Ovary (tissue), 9 donors: ENCODE results near the gene RABGAP1L. TPM values are rescaled to one million over a fixed set of nuclear protein-coding genes. Genes with fewer than 3 reads are reported as not detected.

Experiments used
- DNase-seq, 5 donors: peaks; one replicate each; pipeline ENCODE4 v3.0.0-alpha.2; 2019 to 2020
- H3K27ac ChIP-seq, 2 donors: fragments of 200-600 bp; one replicate each; pipeline versions ENCODE4 v1.5.1 to v1.8.0; 2019 to 2022
- H3K27me3 ChIP-seq: fragments of 200-600 bp; one replicate; pipeline ENCODE4 v1.8.0; 2022
- H3K36me3 ChIP-seq: fragments of 200-600 bp; sonication (generic); one replicate; pipeline ENCODE4 v1.5.1; 2019
- H3K4me1 ChIP-seq: one replicate; pipeline ENCODE4 v1.8.1; 2013; ENCODE audit warnings: mild to moderate bottlenecking, moderate library complexity; ENCODE audit not compliant: insufficient read depth
- H3K4me3 ChIP-seq: fragments of 200-600 bp; sonication (generic); one replicate; pipeline ENCODE4 v1.5.1; 2017
- H3K9me3 ChIP-seq, 2 donors: fragments of 200-600 bp in 1 of 2; sonication (generic) in 1 of 2; one replicate each; pipeline versions ENCODE4 v1.5.1 to v1.8.1; 2013 to 2019; ENCODE audit warnings: mild to moderate bottlenecking in 1 of 2, moderate library complexity in 1 of 2
- EP300 ChIP-seq: sonication (generic); formaldehyde crosslinking; IDR thresholded peaks from one replicate; pipeline ENCODE4 v1.6.1; 2017; ENCODE audit warnings: antibody characterized with exemption
- POLR2A ChIP-seq: fragments of 450-650 bp; IDR thresholded peaks from one replicate; pipeline ENCODE4 v1.6.1; 2017; ENCODE audit warnings: antibody characterized with exemption, mild to moderate bottlenecking, moderate library complexity
- WGBS, 3 donors: extraction: QIAGEN DNeasy Blood & Tissue Kit in 1 of 3; methylation state at CpG; one replicate each; pipeline versions ENCODE4 v1.1.5 to v1.1.7; 2013 to 2017; 5-methylcytosine and 5-hydroxymethylcytosine counted together
- intact Hi-C, 4 donors: fragments of 100-400 bp; cut with DNase I; formaldehyde crosslinking; loops; one replicate each; pipeline versions ENCODE4 v1.11.0 to v1.15.1; 2022 to 2023
- polyA plus RNA-seq, 2 donors: library from polyadenylated mRNA; stranded (reverse); fragments of 200-250 nt in 1 of 2; fragments of 350-450 nt in 1 of 2; fragmentation: Illumina TruSeq in 1 of 2; extraction: RNeasy Lipid Tissue Mini Kit (QIAGEN cat#74804) in 1 of 2; gene quantifications; one replicate each; pipeline ENCODE4 v1.2.3, GENCODE V29; 2013 to 2014
- total RNA-seq, 7 donors: library from RNA; depleted of rRNA in 2 of 7; stranded (reverse); fragments of >200 nt in 2 of 7; fragmentation: NEBNext Ultra II Directional in 3 of 7; extraction: Animal tissue kit (Norgen Biotek cat#: 25700) in 3 of 7; gene quantifications; one replicate each; pipeline versions ENCODE4 v1.1.0 to v1.2.4, GENCODE V29; 2016 to 2023
- TF ChIP-seq, protein P1 (sequence below), 3 donors: fragments of 450-650 bp in 2 of 3; fragments of 200-600 bp in 1 of 3; IDR thresholded peaks; one replicate each; pipeline versions ENCODE4 v1.5.1 to v1.8.0; 2016 to 2022; ENCODE audit warnings: antibody characterized with exemption in 3 of 3, mild to moderate bottlenecking in 1 of 3
- donor health status: DM: no; HTN: no; CAD: no; lungs with moderate emphysema.
- donor health status: DM: no; HTN: no; CAD: no.
- donor health status: Bipolar disorder and iron deficiency.
- donor health status: DM: yes; HTN: yes; CAD: no.
- donor health status: DM: no; HTN: no; CAD: no.
- donor health status: DM: yes; HTN: yes; CAD: no.

RABGAP1L gene
- total and polyA plus RNA-seq, 9 donors: 17.1 to 56.5 (median 43.6) TPM

DNA sequence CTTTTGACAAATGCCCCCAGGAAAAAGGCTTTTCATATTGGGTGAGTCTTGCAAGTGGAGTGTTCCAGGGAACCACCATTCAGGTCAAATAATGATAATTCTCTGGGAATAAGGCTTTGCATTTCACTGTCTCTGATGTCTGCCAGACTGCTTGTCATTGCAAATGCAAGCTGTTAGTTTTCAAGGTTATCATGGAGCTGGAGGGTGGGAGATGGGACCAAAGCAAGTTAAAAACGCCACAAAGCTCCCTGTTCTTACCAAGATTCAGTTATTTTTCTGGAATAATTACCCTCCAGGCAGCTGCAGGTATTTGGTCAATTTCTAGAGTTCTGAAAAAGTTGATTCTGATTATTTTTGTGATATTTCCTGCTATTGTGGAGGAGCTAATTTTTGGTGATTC is 498.6 kb downstream of the RABGAP1L start:
- no peaks in the 10 kb centered on the region for H3K27me3 ChIP-seq
- no peak overlapping the region for H3K4me3 ChIP-seq
- intact Hi-C loops: no loop called here
- no peak for TF ChIP-seq EP300
- TF ChIP-seq POLR2A: no peak
- TF ChIP-seq, protein P1, sequence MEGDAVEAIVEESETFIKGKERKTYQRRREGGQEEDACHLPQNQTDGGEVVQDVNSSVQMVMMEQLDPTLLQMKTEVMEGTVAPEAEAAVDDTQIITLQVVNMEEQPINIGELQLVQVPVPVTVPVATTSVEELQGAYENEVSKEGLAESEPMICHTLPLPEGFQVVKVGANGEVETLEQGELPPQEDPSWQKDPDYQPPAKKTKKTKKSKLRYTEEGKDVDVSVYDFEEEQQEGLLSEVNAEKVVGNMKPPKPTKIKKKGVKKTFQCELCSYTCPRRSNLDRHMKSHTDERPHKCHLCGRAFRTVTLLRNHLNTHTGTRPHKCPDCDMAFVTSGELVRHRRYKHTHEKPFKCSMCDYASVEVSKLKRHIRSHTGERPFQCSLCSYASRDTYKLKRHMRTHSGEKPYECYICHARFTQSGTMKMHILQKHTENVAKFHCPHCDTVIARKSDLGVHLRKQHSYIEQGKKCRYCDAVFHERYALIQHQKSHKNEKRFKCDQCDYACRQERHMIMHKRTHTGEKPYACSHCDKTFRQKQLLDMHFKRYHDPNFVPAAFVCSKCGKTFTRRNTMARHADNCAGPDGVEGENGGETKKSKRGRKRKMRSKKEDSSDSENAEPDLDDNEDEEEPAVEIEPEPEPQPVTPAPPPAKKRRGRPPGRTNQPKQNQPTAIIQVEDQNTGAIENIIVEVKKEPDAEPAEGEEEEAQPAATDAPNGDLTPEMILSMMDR (IDR thresholded peaks at IDR 0.05): no peak
- no peaks in the 10 kb centered on the region for H3K9me3 ChIP-seq
- WGBS, 3 donors: 36 to 48% (median 41%) methylated on average over 1 of the region's 1 CpG
- no peaks in the 10 kb centered on the region for H3K4me1 ChIP-seq
- H3K36me3 ChIP-seq: no peaks in the 10 kb centered on the region
- no peak overlapping the region for H3K27ac ChIP-seq
- DNase-seq: no peak

DNA sequence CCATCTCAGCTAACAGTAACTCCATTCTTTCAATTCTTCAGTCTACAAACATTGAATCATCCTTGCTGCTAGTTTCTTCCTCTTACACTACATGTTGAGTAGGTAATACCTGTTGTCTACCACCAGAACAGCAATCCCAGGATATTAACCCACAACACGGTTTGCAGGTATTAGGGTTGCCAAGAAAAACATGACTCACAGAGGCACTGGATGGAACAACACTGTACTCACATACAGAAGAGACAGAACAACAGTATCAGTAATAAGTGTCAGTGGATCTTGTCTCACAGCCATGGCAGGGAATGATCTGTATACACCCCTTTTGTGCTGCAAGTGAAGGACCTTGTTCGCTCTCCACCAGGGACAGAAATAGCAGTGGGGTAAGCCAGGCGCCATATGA is 500.5 kb downstream of the RABGAP1L start:
- WGBS, 3 donors: 79 to 90% (median 89%) methylated on average over 3 of the region's 3 CpGs
- H3K9me3 ChIP-seq: no peaks in the 10 kb centered on the region
- DNase-seq: no peak
- no peak overlapping the region for H3K27ac ChIP-seq
- TF ChIP-seq POLR2A (no peak), EP300 (no peak)
- TF ChIP-seq, protein P1 (IDR thresholded peaks at IDR 0.05): no peak
- intact Hi-C loops: no loop called here
- H3K27me3 ChIP-seq: no peaks in the 10 kb centered on the region
- H3K36me3 ChIP-seq: no peaks in the 10 kb centered on the region
- no peaks in the 10 kb centered on the region for H3K4me1 ChIP-seq
- no peak overlapping the region for H3K4me3 ChIP-seq

DNA sequence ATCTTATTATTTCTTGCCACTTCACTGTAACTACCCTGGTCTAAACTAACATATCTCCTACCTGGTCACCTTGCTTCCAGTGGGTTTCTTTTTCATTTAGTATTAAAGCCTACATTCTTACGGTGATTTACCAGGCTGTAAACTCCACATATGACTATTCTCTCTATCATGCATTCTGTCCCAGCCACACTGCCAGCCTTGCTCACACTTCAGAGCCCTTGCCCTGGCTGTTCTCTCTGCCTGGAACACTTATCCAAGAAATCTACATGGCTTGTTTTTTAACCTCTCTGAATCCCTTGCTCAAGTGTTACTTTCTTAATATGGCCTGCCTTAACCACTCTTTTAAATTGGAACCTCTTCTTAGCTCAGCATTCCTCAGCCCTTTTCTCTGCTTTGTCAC is 501.2 kb downstream of the RABGAP1L start:
- no peak for DNase-seq
- H3K36me3 ChIP-seq: no peaks in the 10 kb centered on the region
- H3K27me3 ChIP-seq: no peaks in the 10 kb centered on the region
- TF ChIP-seq, protein P1 (IDR thresholded peaks at IDR 0.05): no peak
- TF ChIP-seq EP300 (no peak), POLR2A (no peak)
- WGBS, 3 donors: 89 to 92% (median 92%) methylated on average over 1 of the region's 1 CpG
- H3K4me3 ChIP-seq: no peak overlapping the region
- intact Hi-C loops: no loop called here
- no peaks in the 10 kb centered on the region for H3K9me3 ChIP-seq
- no peak overlapping the region for H3K27ac ChIP-seq
- H3K4me1 ChIP-seq: no peaks in the 10 kb centered on the region

DNA sequence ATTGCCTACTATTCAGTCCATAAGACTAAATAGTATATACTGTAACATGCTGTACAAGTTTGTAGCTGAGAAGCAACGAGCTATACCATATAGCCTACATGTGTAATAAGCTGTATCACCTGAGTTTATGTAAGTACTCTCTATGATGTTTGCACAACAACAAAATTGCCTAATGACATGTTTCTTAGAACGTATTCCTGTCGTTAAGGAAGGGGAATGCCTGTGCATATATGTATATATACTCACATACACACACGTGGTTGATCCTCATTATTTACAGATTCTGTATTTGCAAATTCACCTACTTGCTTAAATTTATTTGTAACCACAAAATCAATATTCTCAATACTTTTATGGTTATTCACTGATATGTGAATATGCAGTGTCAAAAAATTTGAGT is 504.0 kb downstream of the RABGAP1L start:
- no peaks in the 10 kb centered on the region for H3K9me3 ChIP-seq
- no peaks in the 10 kb centered on the region for H3K4me1 ChIP-seq
- H3K36me3 ChIP-seq: no peaks in the 10 kb centered on the region
- intact Hi-C loops: no loop called here
- DNase-seq: no peak
- no peak overlapping the region for H3K27ac ChIP-seq
- TF ChIP-seq, protein P1 (IDR thresholded peaks at IDR 0.05): no peak
- TF ChIP-seq POLR2A: no peak
- H3K27me3 ChIP-seq: no peaks in the 10 kb centered on the region
- 85 to 91% (median 85%) methylated on average over 4 of the region's 4 CpGs for WGBS, 3 donors
- no peak overlapping the region for H3K4me3 ChIP-seq

DNA sequence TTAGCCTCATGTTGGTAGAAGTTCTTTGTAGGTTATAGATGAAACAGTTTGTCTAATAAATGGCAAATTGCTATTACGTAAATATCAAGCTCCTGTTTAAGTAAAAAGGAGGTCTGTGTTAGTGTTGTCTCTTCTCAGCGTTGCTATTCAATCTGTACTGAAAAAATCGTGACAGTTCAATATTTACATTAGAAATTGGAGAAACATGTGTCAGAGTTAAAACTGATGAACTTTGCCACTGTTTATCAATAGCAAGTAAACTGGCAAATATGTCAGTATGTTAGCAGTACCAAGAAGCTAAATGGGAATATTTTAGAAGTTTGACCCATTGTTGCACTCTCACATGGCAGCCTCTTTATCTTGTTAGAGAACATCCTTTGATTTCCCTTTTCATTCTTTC is 506.9 kb downstream of the RABGAP1L start:
- Histone ChIP-seq H3K36me3 (no peaks in the 10 kb centered on the region), H3K27ac (no peak overlapping the region), H3K27me3 (no peaks in the 10 kb centered on the region), H3K4me3 (no peak overlapping the region), H3K4me1 (no peaks in the 10 kb centered on the region), H3K9me3 (no peaks in the 10 kb centered on the region)
- 71 to 78% (median 73%) methylated on average over 3 of the region's 3 CpGs for whole genome bisulfite sequencing, 3 donors
- TF ChIP-seq POLR2A (no peak), EP300 (no peak)
- TF ChIP-seq, protein P1 (IDR thresholded peaks at IDR 0.05): no peak
- intact Hi-C loops: no loop called here
- DNase-seq: no peak
